Activated CD8-positive, alpha-beta memory T cell treated with anti-CD3 and anti-CD28 coated beads for 1 hour (primary cell): ENCODE measurements around the gene RGS9BP.
"Not testable (repeated sequence)": the region's sequence is repeated elsewhere in the genome, so short reads cannot be mapped to it uniquely, and the experiment has no call there.

ENCODE experiments used
- DNase-seq, 2 donors: peaks; one replicate each; pipeline ENCODE4 v3.0.0-alpha.2; 2020; ENCODE audit warnings: low read depth in 1 of 2; ENCODE audit errors: extremely low read depth in 1 of 2

Gene RGS9BP

GRCh38 chr19:32694851-32695250 lies 19.2 kb downstream of the RGS9BP start:
- DNase-seq: not testable (repeated sequence)

- not testable (repeated sequence) for DNase-seq
Measured at GRCh38 chr19:32695506-32695905, 19.9 kb downstream of the RGS9BP start.

- DNase-seq: not testable (repeated sequence)
Measured at GRCh38 chr19:32696771-32697170, 21.1 kb downstream of the RGS9BP start.

- DNase-seq: not testable (repeated sequence)
Measured at GRCh38 chr19:32700129-32700528, 24.5 kb downstream of the RGS9BP start.

GRCh38 chr19:32702010-32702409 lies 26.4 kb downstream of the RGS9BP start:
- DNase-seq: no peak

GRCh38 chr19:32704006-32704405 lies 28.4 kb downstream of the RGS9BP start:
- not testable (repeated sequence) for DNase-seq

GRCh38 chr19:32708457-32708856 lies 32.8 kb downstream of the RGS9BP start:
- DNase-seq: peak in 1 of 2 donors; percentile 9

- DNase-seq: no peak
Measured at GRCh38 chr19:32709032-32709431, 33.4 kb downstream of the RGS9BP start.

GRCh38 chr19:32711747-32712146 lies 36.1 kb downstream of the RGS9BP start:
- DNase-seq: no peak

- DNase-seq: not testable (repeated sequence)
Measured at GRCh38 chr19:32716203-32716602, 40.6 kb downstream of the RGS9BP start.

GRCh38 chr19:32717496-32717895 lies 41.8 kb downstream of the RGS9BP start:
- DNase-seq: no peak

GRCh38 chr19:32718286-32718685 lies 42.6 kb downstream of the RGS9BP start:
- no peak for DNase-seq

- DNase-seq: no peak
Measured at GRCh38 chr19:32719611-32720059, 44.0 kb downstream of the RGS9BP start, which contains the start of gene TDRD12. TDRD12 (plus strand) TSS chr19:32719767; CDS start chr19:32720073, 306 bp downstream.

GRCh38 chr19:32720216-32720935 lies 44.7 kb downstream of the RGS9BP start:
- DNase-seq: no peak

GRCh38 chr19:32720936-32721250 lies 45.2 kb downstream of the RGS9BP start:
- no peak for DNase-seq
